Cardiac fibroblast (primary cell): ENCODE measurements around the gene STAT1.

ENCODE experiments used
- DNase-seq, 2 donors: peaks; one replicate each; pipeline versions ENCODE4 v3.0.0 to v3.0.0-alpha.2; 2010; ENCODE audit warnings: low read depth in 2 of 2
- H3K4me3 ChIP-seq, 2 donors: replicated peaks in 1 of 2; 1 replicate in 1 of 2; 2 replicates in 1 of 2; pipeline ENCODE4 v1.5.1; 2011; ENCODE audit warnings: low read depth in 2 of 2, low read length in 2 of 2, mild to moderate bottlenecking in 2 of 2, moderate library complexity in 1 of 2
- CTCF ChIP-seq: IDR thresholded peaks from one replicate; pipeline ENCODE4 v1.5.1; 2011; ENCODE audit warnings: low read depth, mild to moderate bottlenecking, low read length, inconsistent platforms

Gene STAT1

GRCh38 chr2:191051825-191052778 lies 38.1 kb upstream of the STAT1 start:
- TF ChIP-seq CTCF = peak; percentile 54
- H3K4me3 ChIP-seq = no peak overlapping the region
- DNase-seq = peak; percentile 72 to 82

DNA sequence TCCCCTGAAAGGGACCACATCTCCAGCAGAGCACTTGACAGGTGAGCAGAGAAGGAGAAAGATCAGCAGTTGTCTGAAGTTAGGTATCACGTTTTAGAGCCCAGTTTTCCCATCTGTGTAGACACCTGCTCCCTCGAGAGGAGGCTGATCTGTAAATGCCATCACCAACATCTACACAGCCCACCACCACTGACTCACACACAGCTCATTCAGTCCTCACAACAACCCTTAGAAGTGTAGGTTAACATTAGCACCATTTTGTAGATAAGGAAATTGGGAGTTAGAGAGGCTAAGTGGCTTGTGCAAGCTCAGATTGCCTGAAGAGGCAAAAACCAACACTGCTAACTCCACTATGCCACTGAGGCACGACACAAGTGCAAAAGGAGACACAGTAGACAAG lies 37.2 kb upstream of the STAT1 start:
- no peak for TF ChIP-seq CTCF
- DNase-seq = no peak
- no peak overlapping the region for H3K4me3 ChIP-seq

- no peak overlapping the region for H3K4me3 ChIP-seq
- peak; percentile 75 to 84 for DNase-seq
- TF ChIP-seq CTCF = no peak
These were observed 36.6 kb upstream of the STAT1 start for GRCh38 chr2:191050640-191050987.

GRCh38 chr2:191049728-191050639 lies 36.0 kb upstream of the STAT1 start:
- DNase-seq = peak; percentile 73 to 82
- TF ChIP-seq CTCF = no peak

DNA sequence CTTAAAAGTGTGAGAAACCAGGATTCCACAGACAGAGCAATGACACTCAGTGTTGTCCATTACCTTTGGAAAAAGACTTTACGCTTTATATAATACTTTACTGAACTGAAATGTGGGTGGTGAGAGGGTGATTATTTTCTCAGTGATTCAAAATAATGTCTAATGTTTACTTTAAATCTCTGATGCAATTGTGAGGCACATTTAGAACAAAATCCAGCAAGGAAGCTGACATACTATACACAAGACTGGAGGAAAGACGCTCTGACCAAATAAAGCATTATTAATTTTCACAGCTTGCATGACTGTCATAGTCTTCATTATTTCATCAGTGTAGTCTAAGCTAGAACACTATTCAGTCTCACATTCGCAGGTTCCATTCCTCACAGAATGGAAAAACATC lies 34.1 kb upstream of the STAT1 start:
- DNase-seq = peak; percentile 16 to 75
- H3K4me3 ChIP-seq = no peak overlapping the region
- no peak for TF ChIP-seq CTCF

More at GRCh38 chr2:191049728-191050639, 36.0 kb upstream of the STAT1 start:
- no peak overlapping the region for H3K4me3 ChIP-seq

GRCh38 chr2:191045141-191045540 lies 31.2 kb upstream of the STAT1 start:
- no peak overlapping the region for H3K4me3 ChIP-seq
- no peak for DNase-seq
- no peak for TF ChIP-seq CTCF
